Measurements from ENCODE around the gene DNAJC17. TPM values are rescaled to one million over a fixed set of nuclear protein-coding genes. Genes with fewer than 3 reads are reported as not detected.
A peak's percentile ranks its signal among the peaks of the same experiment; 100 is the strongest.

Gene DNAJC17
- total RNA-seq, 1 donor from 2014 or later: 38.1 TPM

DNA sequence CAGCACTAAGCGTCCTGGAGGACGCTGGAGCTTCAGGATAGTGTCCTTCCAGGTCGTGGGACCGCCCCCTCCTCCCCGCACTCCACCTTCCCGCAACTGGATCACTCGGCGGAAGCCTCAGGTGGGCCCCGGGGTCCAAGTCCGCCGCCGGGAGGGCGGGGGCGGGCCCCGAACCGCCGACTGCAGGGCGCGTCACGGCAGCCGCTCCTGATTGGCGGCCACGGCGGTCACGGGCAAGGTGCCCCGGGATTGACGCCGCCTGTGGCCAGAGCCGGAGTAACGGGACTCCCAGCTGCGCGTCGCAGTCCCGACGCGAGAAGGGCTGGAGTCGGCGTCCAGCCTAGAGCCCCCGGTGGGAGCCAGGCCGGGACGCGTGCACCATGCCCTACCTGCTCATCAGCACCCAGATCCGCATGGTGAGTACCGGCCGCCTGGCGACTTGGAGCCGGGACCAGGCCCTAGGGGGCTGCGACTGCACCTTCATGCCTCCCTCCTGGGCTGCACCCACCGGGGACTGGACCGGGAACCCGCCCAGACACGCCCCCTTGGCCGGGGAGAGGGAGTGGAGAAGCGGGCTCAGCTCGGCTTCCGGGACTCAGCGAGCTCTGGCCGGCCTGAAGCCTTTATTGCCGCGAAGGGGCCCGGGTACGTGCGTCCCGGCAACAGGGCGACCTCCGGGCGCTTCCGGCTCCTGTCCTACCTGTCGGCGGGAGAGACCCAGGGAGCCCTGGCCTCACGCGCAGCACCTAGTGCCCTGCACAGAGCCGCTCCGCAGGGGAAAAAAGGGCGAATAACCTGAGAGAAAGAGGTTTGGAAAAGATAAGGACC, 43.3 kb downstream of the DNAJC17 start, which contains the start of gene GCHFR:
GCHFR (plus strand) TSS at position 268 of the 828 bp plus-strand sequence; CDS start at position 381, 113 bp downstream.
- peak within 1 kb of the TSS; percentile 76 for H3K27ac Mint-ChIP-seq (ENCODE audit: unreplicated experiment)
- peaks cover 37% of the 10 kb centered on the region for H3K4me1 Mint-ChIP-seq (ENCODE audit: unreplicated experiment)

DNA sequence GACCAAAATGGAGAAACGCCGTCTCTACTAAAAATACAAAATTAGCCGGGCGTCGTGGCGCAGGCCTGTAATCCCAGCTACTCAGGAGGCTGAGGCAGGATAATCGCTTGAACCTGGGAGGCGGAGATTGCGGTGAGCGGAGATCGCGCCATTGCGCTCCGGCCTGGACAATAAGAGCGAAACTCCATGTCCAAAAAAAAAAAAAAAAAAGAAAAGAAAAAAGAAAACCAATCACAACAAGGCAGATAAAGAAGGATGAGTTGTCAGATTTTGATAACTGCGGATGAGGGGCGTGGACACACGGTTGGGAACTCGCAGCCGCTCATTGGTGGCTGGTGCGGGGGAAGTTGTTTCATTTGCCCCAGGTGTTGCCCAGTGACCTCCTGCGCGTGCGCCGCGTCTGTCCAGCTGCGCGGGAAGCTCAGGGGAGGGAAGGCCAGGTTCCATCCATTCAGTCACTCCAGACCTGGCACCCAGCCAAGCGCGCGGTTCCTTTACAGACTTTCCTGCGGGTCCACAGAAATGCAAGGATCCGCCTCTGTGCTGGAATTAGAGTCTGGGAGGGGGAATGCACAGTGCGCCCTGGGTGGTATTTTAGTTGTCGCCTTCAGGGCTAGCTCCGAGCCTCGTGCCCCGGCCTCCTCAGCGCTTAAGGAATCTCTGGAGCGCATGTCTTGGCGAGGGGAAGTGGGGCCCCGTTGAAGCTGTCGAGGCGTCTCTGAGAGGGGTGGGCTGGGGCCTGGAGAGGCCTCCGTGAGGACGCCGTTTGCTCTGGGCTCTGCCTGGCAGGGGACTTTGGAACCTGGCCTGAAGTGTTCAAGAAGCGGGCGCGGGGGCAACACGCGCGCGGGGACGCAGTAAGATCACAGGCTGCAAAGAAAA, 44.1 kb downstream of the DNAJC17 start:
- TF ChIP-seq CTCF (IDR thresholded peaks at IDR 0.05): no peak
- no peak for DNase-seq (ENCODE audit: extremely low spot score, unreplicated experiment)
- Mint-ChIP-seq H3K36me3 (ENCODE audit: unreplicated experiment) (no peaks in the 10 kb centered on the region), H3K4me1 (ENCODE audit: unreplicated experiment) (peaks cover 34% of the 10 kb centered on the region), H3K4me3 (ENCODE audit: unreplicated experiment) (peak overlapping the region; percentile 79), H3K9me3 (ENCODE audit: unreplicated experiment) (no peaks in the 10 kb centered on the region), H3K27me3 (ENCODE audit: unreplicated experiment) (peaks cover 4% of the 10 kb centered on the region), H3K27ac (ENCODE audit: unreplicated experiment) (peak overlapping the region; percentile 44)

More for the DNA sequence above, 43.3 kb downstream of the DNAJC17 start, which contains the start of gene GCHFR:
- Mint-ChIP-seq H3K9me3 (ENCODE audit: unreplicated experiment) (no peaks in the 10 kb centered on the region), H3K4me3 (ENCODE audit: unreplicated experiment) (peak within 1 kb of the TSS; percentile 79), H3K36me3 (ENCODE audit: unreplicated experiment) (no peaks in the 10 kb centered on the region), H3K27me3 (ENCODE audit: unreplicated experiment) (peaks cover 4% of the 10 kb centered on the region)
- TF ChIP-seq CTCF (IDR thresholded peaks at IDR 0.05): peak; percentile 42
- no peak for DNase-seq (ENCODE audit: extremely low spot score, unreplicated experiment)

DNA sequence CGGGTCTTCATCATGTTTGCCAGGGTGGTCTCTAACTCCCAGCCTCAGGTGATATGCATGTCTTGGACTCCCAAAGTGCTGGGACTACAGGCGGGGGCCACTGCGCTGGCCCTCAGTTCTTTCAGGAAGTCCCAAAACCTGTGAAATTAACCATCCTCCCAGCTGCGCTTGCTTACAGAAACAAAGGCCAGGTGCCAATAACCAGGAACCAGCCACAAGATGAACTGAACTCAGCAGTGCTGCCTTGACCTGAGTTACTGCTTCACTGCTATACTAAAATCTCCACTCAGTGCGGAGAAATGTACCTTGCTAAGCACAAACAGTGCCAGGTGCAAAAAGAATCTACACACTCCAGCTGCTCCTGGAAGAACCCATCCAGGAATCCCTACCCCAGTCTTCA, 47.3 kb downstream of the DNAJC17 start:
- no peak overlapping the region for H3K27ac Mint-ChIP-seq (ENCODE audit: unreplicated experiment)
- DNase-seq (ENCODE audit: extremely low spot score, unreplicated experiment): no peak
- H3K36me3 Mint-ChIP-seq (ENCODE audit: unreplicated experiment): no peaks in the 10 kb centered on the region
- H3K4me1 Mint-ChIP-seq (ENCODE audit: unreplicated experiment): peaks cover 25% of the 10 kb centered on the region
- H3K9me3 Mint-ChIP-seq (ENCODE audit: unreplicated experiment): no peaks in the 10 kb centered on the region
- peaks cover 4% of the 10 kb centered on the region for H3K27me3 Mint-ChIP-seq (ENCODE audit: unreplicated experiment)
- TF ChIP-seq CTCF (IDR thresholded peaks at IDR 0.05): no peak
- H3K4me3 Mint-ChIP-seq (ENCODE audit: unreplicated experiment): no peak overlapping the region

- no peak for TF ChIP-seq CTCF (IDR thresholded peaks at IDR 0.05)
- no peaks in the 10 kb centered on the region for H3K9me3 Mint-ChIP-seq (ENCODE audit: unreplicated experiment)
- DNase-seq (ENCODE audit: extremely low spot score, unreplicated experiment): no peak
- peak overlapping the region; percentile 44 for H3K4me3 Mint-ChIP-seq (ENCODE audit: unreplicated experiment)
- peaks cover 18% of the 10 kb centered on the region for H3K4me1 Mint-ChIP-seq (ENCODE audit: unreplicated experiment)
- peak overlapping the region; percentile 23 for H3K27ac Mint-ChIP-seq (ENCODE audit: unreplicated experiment)
- H3K27me3 Mint-ChIP-seq (ENCODE audit: unreplicated experiment): peaks cover 4% of the 10 kb centered on the region
- H3K36me3 Mint-ChIP-seq (ENCODE audit: unreplicated experiment): peaks cover 5% of the 10 kb centered on the region
Observed at GRCh38 chr15:40756938-40757337, 50.3 kb downstream of the DNAJC17 start.
